Neuronal stem cell (in vitro differentiated cells): ENCODE data around the gene MAD1L1.

Experiments
- DNase-seq: peaks from one replicate; pipeline ENCODE4 v3.0.0-alpha.2; 2013; ENCODE audit warnings: low spot score
- H2AFZ ChIP-seq: one replicate; pipeline ENCODE4 v1.6.1; 2013; ENCODE audit warnings: mild to moderate bottlenecking, low read length, inconsistent platforms
- H2AK5ac ChIP-seq: 2 replicates; pipeline ENCODE4 v1.6.1; 2013; ENCODE audit warnings: low read depth, mild to moderate bottlenecking, inconsistent platforms, low read length, moderate library complexity, mixed read lengths
- H2BK120ac ChIP-seq: 2 replicates; pipeline ENCODE4 v1.6.1; 2013; ENCODE audit warnings: low read depth, mild to moderate bottlenecking, inconsistent platforms, low read length, moderate library complexity, mixed read lengths
- H2BK12ac ChIP-seq: one replicate; pipeline ENCODE4 v1.6.1; 2013; ENCODE audit warnings: low read length, inconsistent platforms
- H2BK15ac ChIP-seq: 2 replicates; pipeline ENCODE4 v1.6.1; 2013; ENCODE audit warnings: mild to moderate bottlenecking, low read length, inconsistent platforms, mixed read lengths
- H2BK5ac ChIP-seq: one replicate; pipeline ENCODE4 v1.6.1; 2013; ENCODE audit warnings: inconsistent platforms, mild to moderate bottlenecking, low read length, moderate library complexity
- H3K14ac ChIP-seq: one replicate; pipeline ENCODE4 v1.6.1; 2013; ENCODE audit warnings: low read length, inconsistent platforms
- H3K18ac ChIP-seq: 2 replicates; pipeline ENCODE4 v1.6.1; 2013; ENCODE audit warnings: low read length, inconsistent platforms
- H3K23ac ChIP-seq: 2 replicates; pipeline ENCODE4 v1.6.1; 2013; ENCODE audit warnings: low read depth, mild to moderate bottlenecking, mixed read lengths, low read length, inconsistent platforms; ENCODE audit not compliant: poor library complexity
- H3K27ac ChIP-seq: replicated peaks from 3 replicates; pipeline ENCODE4 v1.5.1; 2013; ENCODE audit warnings: low read length, inconsistent platforms
- H3K27me3 ChIP-seq, 3 experiments: 2 replicates each; pipeline ENCODE4 v1.6.1; 2013; ENCODE audit warnings: low read length in 3 of 3, mild to moderate bottlenecking in 2 of 3, inconsistent platforms in 1 of 3, low read depth in 1 of 3, mixed read lengths in 1 of 3, moderate library complexity in 1 of 3; ENCODE audit not compliant: control insufficient read depth in 3 of 3, insufficient read depth in 3 of 3
- H3K36me3 ChIP-seq, 2 donors: replicated peaks in 1 of 2; 2 replicates each; pipeline ENCODE4 v1.6.1; 2013; ENCODE audit warnings: low read length in 2 of 2; ENCODE audit not compliant: control insufficient read depth in 2 of 2, insufficient read depth in 2 of 2
- H3K4ac ChIP-seq: 2 replicates; pipeline ENCODE4 v1.6.1; 2013; ENCODE audit warnings: inconsistent platforms, mild to moderate bottlenecking, low read length, moderate library complexity
- H3K4me1 ChIP-seq, 2 donors: 1 replicate in 1 of 2; 2 replicates in 1 of 2; pipeline ENCODE4 v1.6.1; 2013; ENCODE audit warnings: low read length in 2 of 2, low read depth in 1 of 2; ENCODE audit not compliant: control insufficient read depth in 2 of 2, insufficient read depth in 1 of 2
- H3K4me2 ChIP-seq: one replicate; pipeline ENCODE4 v1.6.1; 2013; ENCODE audit warnings: mild to moderate bottlenecking, low read length, inconsistent platforms; ENCODE audit not compliant: insufficient read depth, poor library complexity, severe bottlenecking
- H3K4me3 ChIP-seq, 2 donors: 2 replicates each; pipeline ENCODE4 v1.5.1; 2013; ENCODE audit warnings: low read length in 2 of 2, mild to moderate bottlenecking in 2 of 2, inconsistent platforms in 1 of 2, moderate library complexity in 1 of 2
- H3K79me1 ChIP-seq: one replicate; pipeline ENCODE4 v1.6.1; 2013; ENCODE audit warnings: low read depth, mild to moderate bottlenecking, inconsistent platforms, low read length, moderate library complexity
- H3K9ac ChIP-seq: one replicate; pipeline ENCODE4 v1.6.1; 2013; ENCODE audit warnings: mild to moderate bottlenecking, low read depth, low read length, inconsistent platforms; ENCODE audit not compliant: poor library complexity
- H3K9me3 ChIP-seq, 2 donors: replicated peaks in 1 of 2; 2 replicates each; pipeline versions ENCODE3 to v1.6.1; 2013; ENCODE audit warnings: low read length in 2 of 2, mild to moderate bottlenecking in 2 of 2, inconsistent platforms in 1 of 2, low read depth in 1 of 2, mixed read lengths in 1 of 2, moderate library complexity in 1 of 2; ENCODE audit not compliant: control insufficient read depth in 2 of 2, insufficient read depth in 1 of 2
- H4K8ac ChIP-seq: one replicate; pipeline ENCODE4 v1.6.1; 2013; ENCODE audit warnings: low read depth, mild to moderate bottlenecking, inconsistent platforms, low read length, moderate library complexity
- H4K91ac ChIP-seq: one replicate; pipeline ENCODE4 v1.6.1; 2013; ENCODE audit warnings: low read length, low read depth, mild to moderate bottlenecking, inconsistent platforms; ENCODE audit not compliant: poor library complexity
- WGBS, 2 donors: extraction: QIAGEN DNeasy Blood & Tissue Kit; methylation state at CpG; one replicate each; pipeline ENCODE4 v1.1.7; 2013; ENCODE audit warnings: missing lambda C conversion rate in 2 of 2, mixed read lengths in 1 of 2; ENCODE audit not compliant: insufficient read length in 2 of 2, insufficient replicate concordance in 1 of 2; ENCODE audit errors: extremely low coverage in 2 of 2; 5-methylcytosine and 5-hydroxymethylcytosine counted together

The MAD1L1 gene

DNA sequence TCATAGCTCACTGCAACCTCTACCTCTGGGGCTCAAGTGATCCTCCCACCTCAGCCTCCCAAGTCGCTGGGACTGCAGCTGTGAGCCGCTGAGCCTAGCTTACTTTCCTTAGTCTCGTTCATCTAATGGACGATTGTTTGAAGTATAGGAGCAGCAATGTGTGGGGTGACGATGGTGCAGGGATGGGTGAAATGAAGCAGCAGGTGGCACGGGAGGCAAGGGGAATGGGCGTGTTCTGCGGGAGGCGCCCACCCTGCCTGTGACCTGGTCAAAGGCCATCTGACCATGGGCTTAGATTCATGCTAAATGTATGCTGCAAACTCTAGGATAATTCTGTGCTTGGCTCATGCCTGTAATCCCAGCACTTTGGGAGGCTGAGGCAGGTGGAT lies 210.7 kb downstream of the MAD1L1 start:
- H2BK15ac ChIP-seq, result no peak overlapping the region
- no peak overlapping the region for H3K27ac ChIP-seq
- no peaks in the 10 kb centered on the region for H3K27me3 ChIP-seq
- peaks cover 2 to 17% of the 10 kb centered on the region in 2 donors for H3K4me1 ChIP-seq
- no peaks in the 10 kb centered on the region for H3K36me3 ChIP-seq
- no peak overlapping the region for H3K4me2 ChIP-seq
- no peak overlapping the region for H2BK120ac ChIP-seq
- no CpG with 5 or more reads among the region's 9 CpGs for WGBS, 2 donors
- H3K4me3 ChIP-seq, result no peak overlapping the region
- no peak overlapping the region for H3K23ac ChIP-seq
- H3K14ac ChIP-seq, result no peak overlapping the region
- H3K4ac ChIP-seq, result no peak overlapping the region
- H2BK12ac ChIP-seq, result no peak overlapping the region
- H2BK5ac ChIP-seq, result no peak overlapping the region
- H3K9ac ChIP-seq, result no peak overlapping the region
- H4K8ac ChIP-seq, result no peak overlapping the region
- H4K91ac ChIP-seq, result no peak overlapping the region
- peaks cover 6 to 31% of the 10 kb centered on the region in 2 donors for H3K9me3 ChIP-seq
- no peak for DNase-seq
- H2AFZ ChIP-seq, result no peak overlapping the region
- H3K18ac ChIP-seq, result peak overlapping the region; percentile 66
- H3K79me1 ChIP-seq, result peaks cover 7% of the 10 kb centered on the region
- no peak overlapping the region for H2AK5ac ChIP-seq

DNA sequence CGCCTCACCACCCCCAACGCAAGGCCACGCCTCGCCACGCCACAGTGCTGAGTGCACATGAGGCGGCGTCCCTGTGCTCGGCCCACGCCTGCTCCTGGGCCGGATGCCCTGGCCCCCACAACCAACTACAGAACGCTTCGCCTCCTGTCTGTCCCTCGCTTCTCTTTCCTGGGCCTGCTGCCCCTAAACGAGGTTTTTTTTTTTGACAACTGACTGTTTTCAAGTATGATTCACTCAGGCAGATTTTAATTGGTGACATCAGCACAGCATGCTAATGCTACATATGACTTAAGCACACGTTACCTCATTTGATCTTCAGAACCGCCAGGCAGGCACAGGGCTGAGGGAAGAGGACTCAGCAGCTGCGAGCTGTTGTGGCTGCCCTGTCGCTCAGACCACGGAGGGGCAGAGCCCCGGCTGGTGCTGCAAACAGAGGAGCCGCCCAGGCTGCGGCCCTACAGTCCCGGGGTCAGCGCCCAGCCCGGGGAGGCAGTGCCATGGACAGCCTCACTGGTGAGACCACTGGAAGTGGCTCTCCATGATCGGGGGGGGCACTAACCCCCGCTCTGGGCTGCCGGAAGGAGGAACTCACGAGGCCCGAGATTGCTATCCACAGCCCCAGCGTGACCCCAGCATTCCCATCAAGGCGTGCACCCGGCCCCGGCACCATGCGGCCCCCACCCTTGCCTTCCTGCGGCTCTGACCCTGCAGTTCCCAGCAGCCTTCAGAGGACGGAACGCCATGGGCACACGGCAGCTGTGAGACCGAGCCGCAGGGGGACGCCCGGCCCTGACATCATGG lies 212.8 kb downstream of the MAD1L1 start:
- no peak overlapping the region for H2BK12ac ChIP-seq
- peaks cover 6 to 16% of the 10 kb centered on the region in 2 donors for H3K9me3 ChIP-seq
- no peak overlapping the region for H2BK5ac ChIP-seq
- H3K36me3 ChIP-seq, result no peaks in the 10 kb centered on the region
- peak overlapping the region; percentile 67 for H3K14ac ChIP-seq
- no peak overlapping the region for H3K4me3 ChIP-seq
- H4K91ac ChIP-seq, result no peak overlapping the region
- no peak overlapping the region for H4K8ac ChIP-seq
- H3K4ac ChIP-seq, result no peak overlapping the region
- H3K27me3 ChIP-seq, result no peaks in the 10 kb centered on the region
- peak overlapping the region; percentile 92 for H3K18ac ChIP-seq
- H2BK120ac ChIP-seq, result no peak overlapping the region
- peak overlapping the region; percentile 61 for H2AK5ac ChIP-seq
- no peak for DNase-seq
- no peak overlapping the region for H2BK15ac ChIP-seq
- peaks cover 2 to 17% of the 10 kb centered on the region in 2 donors for H3K4me1 ChIP-seq
- peaks cover 8% of the 10 kb centered on the region for H3K79me1 ChIP-seq
- peak overlapping the region; percentile 82 for H3K9ac ChIP-seq
- peak overlapping the region; percentile 58 for H3K23ac ChIP-seq
- no peak overlapping the region for H3K4me2 ChIP-seq
- no peak overlapping the region for H3K27ac ChIP-seq
- WGBS, 2 donors, result no CpG with 5 or more reads among the region's 43 CpGs
- H2AFZ ChIP-seq, result no peak overlapping the region

DNA sequence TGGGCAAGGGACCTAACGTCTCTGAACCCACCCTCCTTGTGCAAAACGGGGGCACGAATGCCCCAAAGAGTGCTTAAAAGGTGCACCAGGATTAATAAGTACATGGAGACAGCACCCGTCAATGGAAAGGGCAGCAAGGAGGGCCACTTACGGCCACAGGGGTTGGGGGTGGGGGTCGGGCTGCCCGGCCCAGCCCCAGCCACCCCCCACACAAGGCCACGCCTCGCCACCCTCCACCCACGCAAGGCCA lies 213.4 kb downstream of the MAD1L1 start:
- H3K9me3 ChIP-seq, result peaks cover 3 to 11% of the 10 kb centered on the region in 2 donors
- H4K8ac ChIP-seq, result no peak overlapping the region
- H3K4me1 ChIP-seq, result peaks cover 2 to 17% of the 10 kb centered on the region in 2 donors
- no peak overlapping the region for H2BK120ac ChIP-seq
- peak overlapping the region; percentile 22 for H2BK12ac ChIP-seq
- peak overlapping the region; percentile 74 for H3K18ac ChIP-seq
- no peak overlapping the region for H2BK15ac ChIP-seq
- H3K4ac ChIP-seq, result no peak overlapping the region
- H3K23ac ChIP-seq, result peak overlapping the region; percentile 58
- peak overlapping the region; percentile 67 for H3K14ac ChIP-seq
- peak overlapping the region; percentile 82 for H3K9ac ChIP-seq
- no CpG with 5 or more reads among the region's 10 CpGs for WGBS, 2 donors
- H3K27ac ChIP-seq, result no peak overlapping the region
- no peaks in the 10 kb centered on the region for H3K27me3 ChIP-seq
- no peak overlapping the region for H2AK5ac ChIP-seq
- H3K4me3 ChIP-seq, result peak overlapping the region in 1 of 2 donors; percentile 53
- peaks cover 8% of the 10 kb centered on the region for H3K79me1 ChIP-seq
- H2BK5ac ChIP-seq, result no peak overlapping the region
- no peaks in the 10 kb centered on the region for H3K36me3 ChIP-seq
- H2AFZ ChIP-seq, result no peak overlapping the region
- no peak overlapping the region for H4K91ac ChIP-seq
- H3K4me2 ChIP-seq, result no peak overlapping the region
- DNase-seq, result no peak

DNA sequence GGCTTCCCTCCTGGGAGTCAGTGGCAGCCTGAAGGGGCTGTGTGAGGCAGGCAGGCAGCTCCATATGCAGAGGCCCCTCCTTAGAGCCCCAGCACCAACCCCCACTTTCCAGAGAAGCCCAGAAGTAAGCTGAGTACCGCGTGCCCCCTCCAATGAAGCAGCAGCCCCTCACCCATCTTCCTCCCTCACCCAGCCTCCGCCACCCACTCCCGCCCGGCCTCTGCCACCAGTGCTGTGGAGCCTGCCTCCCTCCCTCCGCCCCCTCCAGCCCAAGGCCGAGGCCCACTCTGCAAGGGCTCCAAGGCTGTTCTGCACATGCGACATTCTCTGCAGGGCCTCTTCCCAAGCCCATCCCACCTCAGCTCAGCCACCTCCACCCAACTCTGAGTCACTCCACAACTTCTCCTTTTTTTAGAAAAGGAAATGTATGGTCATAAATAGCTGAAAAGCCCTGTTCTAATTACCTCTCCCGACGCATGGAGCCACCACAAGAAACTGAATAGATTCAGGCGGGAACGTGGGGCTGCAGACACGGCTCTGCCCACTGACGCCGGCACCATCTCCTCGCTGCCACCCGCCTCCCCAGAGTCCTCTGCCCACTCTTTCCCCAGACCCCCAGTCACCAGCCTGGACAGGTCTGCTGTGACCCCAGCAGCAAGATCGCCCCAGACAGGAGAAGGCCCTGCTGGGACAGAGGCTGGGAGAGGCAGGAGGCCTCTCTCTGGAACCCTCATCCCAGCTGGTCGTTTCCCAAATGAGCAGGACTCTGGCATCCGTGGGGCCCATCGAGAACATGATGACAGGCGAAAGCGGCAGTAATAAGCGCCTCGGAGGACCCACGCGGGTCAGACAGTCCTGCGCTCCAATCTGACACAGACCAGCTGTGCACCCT lies 213.9 kb downstream of the MAD1L1 start:
- H3K18ac ChIP-seq, result peak overlapping the region; percentile 74
- peak overlapping the region; percentile 14 for H2BK120ac ChIP-seq
- H4K91ac ChIP-seq, result no peak overlapping the region
- no peak overlapping the region for H2BK5ac ChIP-seq
- peaks cover 0 to 4% of the 10 kb centered on the region in 2 donors for H3K36me3 ChIP-seq
- H3K4ac ChIP-seq, result no peak overlapping the region
- H3K4me1 ChIP-seq, result peaks cover 2 to 17% of the 10 kb centered on the region in 2 donors
- no peak overlapping the region for H3K4me2 ChIP-seq
- no peak overlapping the region for H3K27ac ChIP-seq
- no peak overlapping the region for H2BK15ac ChIP-seq
- H2AK5ac ChIP-seq, result peak overlapping the region; percentile 43
- H3K4me3 ChIP-seq, result peak overlapping the region in 1 of 2 donors; percentile 53
- no peak overlapping the region for H3K9ac ChIP-seq
- H4K8ac ChIP-seq, result no peak overlapping the region
- H2BK12ac ChIP-seq, result peak overlapping the region; percentile 22
- no peak overlapping the region for H2AFZ ChIP-seq
- no CpG with 5 or more reads among the region's 28 CpGs for WGBS, 2 donors
- DNase-seq, result no peak
- H3K23ac ChIP-seq, result peak overlapping the region; percentile 75
- H3K14ac ChIP-seq, result peak overlapping the region; percentile 56
- H3K27me3 ChIP-seq, result no peaks in the 10 kb centered on the region
- peaks cover 0 to 6% of the 10 kb centered on the region in 2 donors for H3K9me3 ChIP-seq
- peaks cover 8% of the 10 kb centered on the region for H3K79me1 ChIP-seq
